Left cardiac atrium (tissue), 4 donors: ENCODE measurements around the gene RAD52. TPM values are rescaled to one million over a fixed set of nuclear protein-coding genes. Genes with fewer than 3 reads are reported as not detected.
A peak's percentile ranks its signal among the peaks of the same experiment; 100 is the strongest.
"Not testable (repeated sequence)": the region's sequence is repeated elsewhere in the genome, so short reads cannot be mapped to it uniquely, and the experiment has no call there.

Source experiments
- ATAC-seq, 2 donors: fragments of 200-7000 bp; cut with Tn5 transposase; one replicate each; pipeline ENCODE4 v1.9.1; 2020; ENCODE audit warnings: mild to moderate bottlenecking in 2 of 2, moderate library complexity in 2 of 2
- DNase-seq: peaks from one replicate; pipeline ENCODE4 v3.0.0-alpha.2; 2020
- intact Hi-C, 2 donors: fragments of 100-400 bp; cut with DNase I; formaldehyde crosslinking; loops; one replicate each; pipeline versions ENCODE4 v1.14.1 to v1.15.1; 2022 to 2023
- total RNA-seq, 2 donors: library from RNA; stranded (reverse); fragmentation: NEBNext Ultra II Directional; extraction: Animal tissue kit (Norgen Biotek cat#: 25700); gene quantifications; one replicate each; pipeline ENCODE4 v1.2.1, GENCODE V29; 2021
- donor health status: DM: no; HTN: yes; CAD: no.
- donor health status: DM: no; HTN: yes; CAD: no; lungs with severe emphysema.
- donor health status: DM: yes; HTN: yes; CAD: no.
- donor health status: Dilated cardiomyopathy.

RAD52 gene
- total RNA-seq, 2 donors from 2014 or later = 6.4 to 6.8 TPM

DNA sequence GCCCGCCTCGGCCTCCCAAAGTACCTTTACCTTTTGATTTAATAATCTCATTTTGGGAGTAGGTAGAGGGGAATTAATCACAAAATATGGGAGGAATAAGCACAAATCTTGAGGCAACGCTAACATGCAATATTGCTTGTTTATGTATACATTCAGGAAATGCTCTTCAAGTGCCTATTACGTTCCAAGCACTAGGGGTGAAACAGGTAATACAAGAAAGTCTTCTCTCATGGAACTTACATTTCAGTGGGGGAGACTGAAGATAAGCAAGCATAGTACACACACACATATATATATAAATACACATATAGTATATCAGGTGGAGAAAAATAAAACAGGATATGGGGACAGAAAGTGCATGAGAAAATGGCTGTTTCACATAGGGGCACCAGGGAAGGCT, 22.5 kb upstream of the RAD52 start:
- DNase-seq (no peak), ATAC-seq (no peak)
- intact Hi-C loops = no loop called here

DNA sequence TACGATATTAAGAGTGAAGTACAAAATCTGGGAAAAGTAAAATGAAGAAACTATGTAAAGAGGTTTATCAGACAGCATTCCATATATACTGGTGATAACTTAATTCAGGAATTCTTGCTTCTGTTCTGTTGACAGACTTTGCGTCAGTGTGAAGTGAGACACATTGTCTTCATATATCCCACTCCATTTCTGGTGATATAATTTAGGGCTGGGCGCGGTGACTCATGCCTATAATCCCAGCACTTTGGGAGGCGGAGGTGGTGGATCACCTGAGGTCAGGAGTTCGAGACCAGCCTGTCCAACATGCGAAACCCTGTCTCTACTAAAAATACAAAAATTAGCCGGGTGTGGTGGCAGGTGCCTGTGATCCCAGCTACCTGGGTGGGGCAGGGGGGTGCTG, 20.3 kb upstream of the RAD52 start:
- intact Hi-C loops = no loop called here
- ATAC-seq (no peak), DNase-seq (no peak)

DNA sequence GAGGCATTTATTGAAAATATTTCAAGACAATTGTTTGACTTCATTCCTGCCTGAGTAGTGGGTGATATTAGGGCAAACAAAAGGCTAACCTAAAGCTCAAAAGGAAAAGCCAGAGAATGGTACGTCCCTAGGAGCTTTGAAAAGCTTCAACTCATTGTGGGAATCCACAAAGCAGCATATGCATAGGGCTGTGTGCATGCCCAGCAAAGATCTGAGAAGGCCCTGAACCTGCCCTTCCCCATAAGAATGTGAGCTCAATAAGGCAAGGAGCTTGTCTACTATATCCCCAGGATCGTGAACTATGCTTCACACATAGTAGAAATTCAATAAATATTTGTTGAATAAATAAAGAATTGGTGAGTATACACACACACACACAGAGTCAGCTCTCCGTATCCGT, 19.1 kb upstream of the RAD52 start:
- intact Hi-C loops = no loop called here
- DNase-seq = no peak
- no peak for ATAC-seq

DNA sequence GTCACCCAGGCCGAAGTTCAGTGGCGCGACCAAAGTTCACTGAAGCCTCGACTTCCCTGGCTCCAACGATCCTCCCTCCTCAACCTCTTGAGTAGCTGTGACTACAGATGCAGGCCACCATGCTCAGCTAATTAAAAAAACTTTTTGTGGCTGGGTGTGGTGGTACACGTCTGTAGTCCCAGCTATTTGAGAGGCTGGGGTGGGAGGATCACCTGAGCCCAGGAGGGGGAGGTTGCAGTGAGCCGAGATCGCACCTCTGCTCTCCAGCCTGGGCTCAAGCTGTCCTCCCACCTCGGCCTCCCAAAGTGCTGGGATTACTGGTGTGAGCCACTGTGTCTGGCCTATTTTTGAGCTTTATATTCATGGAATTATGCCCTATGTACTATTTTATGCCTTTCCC, 18.1 kb upstream of the RAD52 start:
- no peak for DNase-seq
- no peak for ATAC-seq
- intact Hi-C loops = no loop called here

DNA sequence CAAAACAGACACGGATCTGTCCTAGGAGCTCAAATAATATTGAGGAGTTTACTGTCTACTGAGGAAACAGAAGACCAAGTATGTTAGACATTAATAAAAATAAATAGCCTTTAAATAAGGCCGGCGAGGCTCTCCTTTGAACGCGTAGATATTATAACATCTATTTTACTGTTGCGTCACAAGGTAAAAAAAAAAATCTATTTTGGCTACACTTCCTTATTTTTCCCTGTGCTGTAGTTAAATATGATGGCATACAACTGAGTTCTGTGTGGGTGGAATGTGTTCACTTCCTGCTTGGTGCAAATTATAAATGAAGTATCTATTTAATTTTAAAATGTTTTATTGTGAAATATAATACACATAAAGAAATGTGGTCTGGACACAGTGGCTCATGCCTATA, 17.2 kb upstream of the RAD52 start:
- no peak for ATAC-seq
- DNase-seq = no peak
- intact Hi-C loops = no loop called here

DNA sequence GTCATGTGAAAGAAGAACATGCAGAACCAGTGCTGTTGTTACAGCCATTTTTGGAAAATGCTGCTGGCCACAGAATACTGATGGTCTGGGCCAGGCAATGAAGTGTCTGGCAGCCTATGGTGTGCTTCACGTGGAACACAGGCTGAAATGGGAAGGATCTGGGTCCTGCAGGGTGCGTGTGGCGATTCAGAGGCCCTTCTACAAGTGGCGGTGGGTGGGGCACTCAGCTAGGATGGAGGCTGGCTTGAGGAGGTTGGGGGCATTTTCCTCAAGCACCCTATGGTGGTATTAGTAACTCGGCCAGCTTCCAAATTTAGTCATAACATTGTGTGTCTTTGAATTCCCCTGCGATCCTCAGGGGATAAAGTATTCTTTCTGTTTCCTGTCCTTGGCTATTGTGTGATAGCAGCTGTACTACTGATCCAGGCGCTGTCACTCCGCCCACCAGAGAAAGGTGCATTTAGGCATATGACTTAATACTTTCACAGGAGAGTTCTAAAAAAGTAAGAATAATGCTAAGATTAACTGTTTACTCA, 9.2 kb upstream of the RAD52 start:
- DNase-seq = no peak
- intact Hi-C loops = no loop called here
- peak; percentile 38 to 51 for ATAC-seq

DNA sequence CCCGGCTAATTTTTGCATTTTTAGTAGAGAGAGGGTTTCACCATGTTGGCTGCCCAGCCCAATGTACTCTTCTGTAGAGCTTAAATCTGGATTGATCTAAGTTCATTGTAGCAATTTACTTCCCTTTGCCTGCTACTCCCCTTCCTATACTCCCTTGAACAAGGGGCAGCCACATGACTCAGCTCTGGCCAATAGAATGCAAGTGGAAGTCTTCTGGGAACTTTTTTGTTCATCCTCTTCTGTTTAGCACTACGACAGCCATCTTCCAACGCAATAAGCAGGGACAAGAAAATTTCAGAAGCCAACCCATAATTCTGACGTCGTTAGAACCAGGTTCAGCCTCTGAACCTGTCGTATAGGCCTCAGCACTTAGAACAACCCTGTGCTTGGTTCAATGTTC, 6.4 kb upstream of the RAD52 start:
- DNase-seq (no peak), ATAC-seq (no peak)
- intact Hi-C loops = no loop called here

DNA sequence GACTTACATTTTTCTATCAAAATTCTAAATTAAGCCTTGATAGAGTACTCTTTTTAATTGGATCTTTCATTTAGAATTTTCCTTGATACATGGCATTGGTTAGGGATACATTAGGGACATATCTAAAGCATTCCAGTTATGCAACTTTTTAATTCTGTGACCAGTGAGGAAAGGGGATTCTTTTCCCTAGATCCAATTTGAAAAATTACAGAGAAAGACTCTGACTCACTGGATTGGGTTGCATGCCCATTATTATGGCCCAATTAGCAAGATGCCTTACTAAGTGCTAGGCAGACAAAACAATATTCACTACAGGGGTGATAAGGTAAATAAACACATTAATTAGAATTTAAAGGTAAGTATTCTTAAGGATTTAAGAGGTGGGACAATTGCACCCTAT, 5.2 kb upstream of the RAD52 start:
- ATAC-seq (no peak), DNase-seq (no peak)
- intact Hi-C loops = no loop called here

DNA sequence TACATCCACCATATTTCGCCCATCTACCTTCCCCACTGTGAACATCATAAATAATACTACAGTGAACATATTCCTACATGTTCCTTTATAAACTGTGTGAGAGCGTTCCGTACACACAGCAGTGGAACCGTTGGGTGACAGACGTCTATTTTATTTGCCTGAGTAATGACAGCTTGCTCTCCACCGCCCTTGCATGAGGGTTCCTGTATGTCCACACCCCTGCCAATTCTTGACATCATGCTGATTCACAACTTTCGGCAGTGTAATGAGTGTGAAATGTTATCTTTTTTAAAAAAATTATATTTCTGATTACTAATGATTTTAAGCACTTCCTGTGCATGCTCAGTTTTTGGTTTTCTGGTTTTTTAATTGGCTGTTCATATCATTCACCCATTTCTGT, 4.3 kb upstream of the RAD52 start:
- intact Hi-C loops = no loop called here
- no peak for ATAC-seq
- no peak for DNase-seq

DNA sequence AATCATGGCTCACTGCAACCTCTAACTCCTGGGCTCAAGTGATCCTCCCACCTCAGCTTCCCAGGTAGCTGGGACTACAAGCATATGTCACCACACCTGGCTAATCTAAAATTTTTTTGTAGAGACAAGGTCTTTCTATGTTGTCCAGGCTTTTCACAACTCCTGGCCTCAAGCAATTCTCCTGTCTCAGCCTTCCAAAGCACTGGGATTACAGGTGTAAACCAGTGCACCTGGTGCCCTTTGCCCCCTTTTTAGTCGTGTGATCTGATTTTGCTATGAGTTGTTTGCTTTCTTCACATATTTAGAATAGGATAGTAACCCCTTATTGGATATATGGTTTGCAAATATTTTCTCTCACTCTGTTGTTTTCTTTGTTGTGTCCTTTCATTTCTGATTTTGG, 1.7 kb upstream of the RAD52 start:
- ATAC-seq = no peak
- intact Hi-C loops = no loop called here
- no peak for DNase-seq

DNA sequence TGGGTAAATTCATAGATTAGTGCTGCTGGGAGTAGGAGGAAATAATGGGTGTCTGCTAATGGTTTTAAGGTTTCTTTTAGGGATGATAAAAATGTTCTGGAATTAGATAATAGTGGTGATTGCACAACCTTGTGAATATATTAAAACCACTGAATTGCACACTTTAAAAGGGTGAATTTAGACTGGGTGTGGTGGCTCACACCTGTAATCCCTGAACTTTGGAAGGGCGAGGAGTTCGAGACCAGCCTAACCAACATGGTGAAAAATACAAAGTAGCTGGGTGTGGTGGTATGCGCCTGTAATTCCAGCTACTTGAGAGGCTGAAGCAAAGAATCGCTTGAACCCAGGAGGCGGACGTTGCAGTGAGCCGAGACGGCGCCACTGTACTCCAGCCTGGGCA, 1.3 kb downstream of the RAD52 start:
- intact Hi-C loops = loop anchor here (5.0 to 10.0 kb wide), 3 partner anchors 144 to 383 kb away; no protein-coding TSS in a partner anchor
- no peak for DNase-seq
- no peak for ATAC-seq

DNA sequence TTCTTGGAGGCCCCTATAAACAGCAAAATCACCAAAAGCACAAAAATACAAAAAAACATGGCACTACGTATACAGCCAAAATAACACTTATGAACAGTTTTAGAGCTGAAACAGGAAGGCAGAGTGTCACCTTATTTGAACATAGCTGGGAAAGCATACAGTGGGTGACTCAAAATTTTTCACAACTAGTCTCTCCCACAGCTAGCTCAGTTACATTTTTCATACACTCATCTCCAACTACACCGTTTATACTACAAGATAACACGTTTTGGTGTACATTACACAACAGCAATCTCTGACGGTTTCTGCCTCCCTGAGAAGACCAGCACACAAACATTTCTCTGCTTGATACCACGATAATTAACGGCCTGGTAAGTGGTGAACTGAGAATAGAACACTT, 2.9 kb downstream of the RAD52 start:
- intact Hi-C loops = loop anchor here (5.0 to 10.0 kb wide), 3 partner anchors 146 to 382 kb away; no protein-coding TSS in a partner anchor
- ATAC-seq (no peak), DNase-seq (no peak)

DNA sequence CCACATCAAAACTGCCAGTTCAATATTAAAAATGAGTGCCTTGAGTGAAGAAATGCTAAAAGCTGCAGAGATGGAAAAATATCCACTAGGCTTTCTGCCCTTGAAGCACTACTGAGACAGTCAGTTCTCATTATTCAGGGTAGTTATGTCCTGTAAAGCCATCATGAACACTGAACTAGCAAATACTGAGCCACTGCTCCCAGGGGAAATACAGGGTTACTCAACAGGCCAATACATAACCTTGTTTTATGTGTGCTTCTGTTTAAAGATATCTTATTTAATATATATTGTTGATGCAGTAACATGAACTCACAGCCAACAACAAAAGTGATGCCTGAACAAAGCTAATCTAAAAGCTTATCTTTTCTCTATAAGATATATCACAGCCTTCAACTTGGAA, 3.3 kb downstream of the RAD52 start:
- no peak for DNase-seq
- ATAC-seq = no peak
- intact Hi-C loops = loop anchor here (5.0 to 10.0 kb wide), 3 partner anchors 146 to 381 kb away; no protein-coding TSS in a partner anchor

DNA sequence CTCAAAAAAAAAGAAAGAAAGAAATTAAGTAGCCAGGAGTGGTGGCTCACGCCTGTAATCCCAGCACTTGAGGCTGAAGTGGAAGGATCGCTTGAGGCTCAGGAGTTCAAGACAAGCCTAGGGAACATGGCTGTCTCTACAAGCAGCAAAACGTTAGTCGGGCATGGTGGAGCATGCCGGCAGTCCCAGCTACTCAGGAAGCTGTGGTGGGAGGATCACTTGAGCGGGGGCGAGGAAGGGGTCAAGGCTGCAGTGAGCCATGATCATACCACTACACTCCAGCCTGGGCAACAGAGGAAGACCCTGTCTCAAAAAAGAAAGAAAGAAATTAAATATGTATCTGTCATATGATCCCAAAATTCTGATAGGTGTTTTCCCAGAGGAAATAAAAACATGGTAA, 5.3 kb downstream of the RAD52 start:
- intact Hi-C loops = loop anchor here (10.0 kb wide), 2 partner anchors 369 to 379 kb away; no protein-coding TSS in a partner anchor
- ATAC-seq = no peak
- no peak for DNase-seq

DNA sequence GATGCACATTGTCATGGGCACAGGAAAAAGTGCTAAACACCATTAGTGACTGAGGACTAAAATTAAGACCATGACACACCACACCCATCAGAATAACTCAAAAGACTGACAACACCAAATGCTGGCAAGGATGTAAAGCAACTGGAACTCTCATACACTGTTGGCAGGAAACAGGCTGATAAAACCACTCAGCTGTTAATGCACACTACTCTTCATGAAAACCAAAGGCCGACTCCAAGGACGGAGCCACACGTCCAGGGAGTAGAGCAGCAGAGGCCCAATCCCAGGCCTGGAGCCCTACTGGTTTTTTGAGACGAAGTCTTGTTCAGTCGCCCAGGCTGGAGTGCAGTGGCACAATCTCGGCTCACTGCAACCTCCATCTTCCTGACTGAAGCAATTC, 6.4 kb downstream of the RAD52 start:
- ATAC-seq (peak; percentile 45 to 88), DNase-seq (no peak)
- intact Hi-C loops = loop anchor here (10.0 kb wide), 2 partner anchors 368 to 378 kb away; no protein-coding TSS in a partner anchor

DNA sequence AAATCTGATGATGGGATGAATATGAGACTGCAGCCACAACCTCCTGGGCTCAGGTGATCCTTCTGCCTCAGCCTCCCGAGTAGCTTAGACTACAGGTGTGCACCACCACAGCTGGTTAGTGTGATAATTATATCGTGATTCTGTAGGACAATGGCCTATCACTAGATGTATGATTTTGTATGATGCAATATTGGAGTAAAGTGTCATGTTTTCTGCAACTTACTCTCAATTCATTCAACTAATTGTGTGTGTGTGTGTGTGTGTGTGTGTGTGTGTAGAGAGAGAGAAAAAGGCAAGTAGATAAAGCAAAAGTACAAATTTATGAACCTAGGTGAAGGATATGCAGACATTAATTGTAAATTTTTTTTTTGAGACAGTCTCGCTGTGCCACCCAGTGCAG, 10.7 kb downstream of the RAD52 start:
- intact Hi-C loops = no loop called here
- ATAC-seq = no peak

DNA sequence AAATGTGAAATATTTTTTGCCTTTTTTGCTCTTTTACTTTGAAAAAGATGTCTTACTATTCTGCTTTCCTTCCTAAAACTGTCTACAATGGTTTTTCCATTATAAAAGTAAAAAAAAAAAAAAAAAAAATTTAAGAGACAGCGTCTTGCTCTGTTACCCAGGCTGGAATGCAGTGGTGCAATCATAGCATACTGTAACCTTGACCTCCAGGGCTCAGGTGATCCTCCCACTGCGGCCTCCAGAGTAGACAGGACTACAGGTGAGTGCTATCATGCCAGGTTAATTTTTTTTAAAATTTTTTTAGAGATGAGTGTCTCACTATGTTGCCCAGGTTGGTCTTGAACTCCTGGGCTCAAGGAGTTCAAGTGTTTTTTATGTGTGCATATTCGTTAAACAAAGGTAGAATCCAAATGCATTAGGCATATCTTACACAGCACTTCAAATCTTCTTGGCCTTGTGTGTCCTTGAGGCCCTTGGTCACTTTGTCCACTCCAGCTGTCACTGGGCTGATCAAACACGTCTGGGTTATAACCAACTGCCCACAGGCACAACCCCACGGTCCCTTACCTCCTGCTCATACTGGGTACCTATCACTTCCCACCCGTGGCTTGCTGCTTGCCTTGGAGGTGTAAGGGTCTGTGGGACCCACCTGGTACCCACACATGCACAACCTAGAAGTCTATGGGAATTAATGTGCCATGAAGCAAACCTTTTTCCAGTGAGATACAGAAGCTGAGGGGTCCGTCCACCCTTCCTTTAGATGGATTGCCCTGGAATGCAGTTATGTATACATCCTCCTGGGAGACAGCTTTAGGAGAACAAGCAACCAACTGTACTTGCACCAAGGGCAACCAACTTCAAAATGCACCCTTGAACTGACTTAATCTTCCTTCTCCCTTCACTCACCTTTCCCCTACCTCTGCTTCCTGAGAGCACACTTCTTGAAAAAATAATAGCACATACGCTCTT, 12.8 kb downstream of the RAD52 start:
- ATAC-seq (peak in 1 of 2 donors; percentile 19), DNase-seq (no peak)
- intact Hi-C loops = no loop called here

More for the DNA sequence above, 10.7 kb downstream of the RAD52 start:
- no peak for DNase-seq

DNA sequence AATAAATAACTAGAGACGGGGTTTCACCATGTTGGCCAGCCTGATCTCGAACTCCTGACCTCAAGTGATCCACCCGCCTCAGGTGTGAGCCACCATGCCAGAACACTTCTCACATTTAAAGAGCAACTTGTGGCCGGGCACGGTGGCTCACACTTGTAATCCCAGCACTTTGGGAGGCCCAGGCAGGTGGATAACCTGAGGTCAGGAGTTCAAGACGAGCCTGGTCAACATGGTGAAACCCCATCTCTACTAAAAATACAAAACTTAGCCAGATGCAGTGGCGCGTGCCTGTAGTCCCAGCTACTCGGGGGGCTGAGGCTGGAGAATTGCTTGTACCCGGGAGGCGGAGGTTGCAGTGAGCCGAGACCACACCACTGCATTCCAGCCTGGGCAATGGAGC, 13.6 kb downstream of the RAD52 start:
- ATAC-seq, intact Hi-C loops, DNase-seq: not testable (repeated sequence)

DNA sequence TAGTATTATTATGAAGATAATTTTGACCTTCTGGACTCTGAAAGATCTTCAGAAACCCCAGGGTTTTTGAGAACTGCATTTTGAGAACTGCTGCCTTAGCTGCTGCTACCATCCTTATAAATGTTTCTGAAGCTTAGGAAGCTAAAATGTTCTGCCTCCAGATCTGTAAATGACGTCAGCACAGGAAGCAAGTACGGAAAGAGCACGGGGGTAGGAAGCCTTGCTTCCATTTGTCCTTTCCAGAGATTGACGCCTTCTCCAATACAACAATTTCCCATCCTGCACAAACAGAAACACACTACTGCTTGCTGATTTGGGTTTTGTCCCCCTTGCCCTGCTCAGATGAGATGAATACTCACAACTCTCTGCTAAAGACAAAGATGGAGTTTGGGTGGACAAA, 17.9 kb downstream of the RAD52 start:
- intact Hi-C loops = no loop called here
- ATAC-seq (no peak), DNase-seq (no peak)

DNA sequence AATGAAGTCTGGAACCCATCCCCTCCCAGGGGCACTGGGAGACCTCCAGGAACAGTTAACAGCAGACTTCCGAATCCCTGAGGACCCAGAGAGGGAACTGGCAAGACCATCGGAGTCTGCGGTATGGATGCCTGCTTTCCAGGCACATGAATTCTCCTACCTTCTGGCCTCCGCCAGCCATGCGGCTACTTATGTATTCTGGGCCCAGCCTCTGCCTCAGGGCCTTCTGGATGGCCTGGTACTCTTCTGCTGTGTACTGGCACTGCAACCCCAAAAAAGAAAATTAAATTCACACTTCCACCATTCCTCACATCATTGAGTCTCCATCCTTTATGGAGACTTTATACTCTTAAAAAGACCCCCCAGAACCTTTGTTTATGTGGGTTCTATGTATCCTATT, 18.4 kb downstream of the RAD52 start:
- no peak for ATAC-seq
- DNase-seq = no peak
- intact Hi-C loops = no loop called here

DNA sequence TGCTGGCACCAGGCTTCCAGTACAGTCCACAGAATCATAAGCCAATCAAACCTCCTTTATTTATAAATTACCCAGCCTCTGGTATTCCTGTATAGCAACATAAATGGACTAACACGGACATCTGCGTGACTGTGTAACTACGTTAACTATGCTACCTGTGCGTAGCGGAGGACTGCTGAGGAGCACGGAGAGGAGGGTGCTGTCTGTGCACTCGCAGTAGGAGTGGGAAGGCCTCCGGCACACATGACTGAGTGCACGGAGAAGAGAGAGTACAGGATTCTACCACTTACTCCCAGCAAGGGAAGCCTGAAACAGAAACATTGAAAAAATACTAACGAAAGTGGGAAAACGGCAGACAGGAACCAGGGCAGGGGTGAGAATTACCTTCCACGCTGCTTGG, 22.9 kb downstream of the RAD52 start:
- no peak for ATAC-seq
- no peak for DNase-seq
- intact Hi-C loops = no loop called here
